GM12892 (cell line): ENCODE results near the gene TRMT1L.

ENCODE experiments used
- DNase-seq: peaks from one replicate; pipeline ENCODE4 v3.0.0; 2011; ENCODE audit not compliant: insufficient read length
- FAIRE-seq: peaks from 2 replicates; lab custom pipeline; 2011; peaks lifted over from hg19 to GRCh38; lab: Jason Lieb, UNC
- POLR2A ChIP-seq: IDR thresholded peaks from 2 replicates; pipeline ENCODE4 v1.6.1; 2011; ENCODE audit warnings: low read depth, low read length, control low read depth
- POLR2AphosphoS5 ChIP-seq: IDR thresholded peaks from 2 replicates; pipeline ENCODE4 v1.6.1; 2011; ENCODE audit warnings: low read depth, low read length, control low read depth
- TAF1 ChIP-seq: IDR thresholded peaks from 2 replicates; pipeline ENCODE4 v1.6.1; 2011; ENCODE audit warnings: low read depth, mild to moderate bottlenecking, control low read depth, low read length, borderline replicate concordance

Gene TRMT1L

GRCh38 chr1:185068341-185068740 is 88.4 kb downstream of the TRMT1L start:
- DNase-seq: no peak
- FAIRE-seq: no peak
- no peak for TF ChIP-seq TAF1
- TF ChIP-seq POLR2A: no peak
- no peak for TF ChIP-seq POLR2AphosphoS5
